Stimulated activated CD8-positive, alpha-beta memory T cell treated with anti-CD3 and anti-CD28 coated beads, Interleukin-4, amount 100 ng/mL, for 24 hours (primary cell): ENCODE data around the gene RGL1.

ENCODE experiments used
- DNase-seq: peaks from one replicate; pipeline ENCODE4 v3.0.0-alpha.2; 2020; ENCODE audit warnings: low read depth

RGL1 gene

DNA sequence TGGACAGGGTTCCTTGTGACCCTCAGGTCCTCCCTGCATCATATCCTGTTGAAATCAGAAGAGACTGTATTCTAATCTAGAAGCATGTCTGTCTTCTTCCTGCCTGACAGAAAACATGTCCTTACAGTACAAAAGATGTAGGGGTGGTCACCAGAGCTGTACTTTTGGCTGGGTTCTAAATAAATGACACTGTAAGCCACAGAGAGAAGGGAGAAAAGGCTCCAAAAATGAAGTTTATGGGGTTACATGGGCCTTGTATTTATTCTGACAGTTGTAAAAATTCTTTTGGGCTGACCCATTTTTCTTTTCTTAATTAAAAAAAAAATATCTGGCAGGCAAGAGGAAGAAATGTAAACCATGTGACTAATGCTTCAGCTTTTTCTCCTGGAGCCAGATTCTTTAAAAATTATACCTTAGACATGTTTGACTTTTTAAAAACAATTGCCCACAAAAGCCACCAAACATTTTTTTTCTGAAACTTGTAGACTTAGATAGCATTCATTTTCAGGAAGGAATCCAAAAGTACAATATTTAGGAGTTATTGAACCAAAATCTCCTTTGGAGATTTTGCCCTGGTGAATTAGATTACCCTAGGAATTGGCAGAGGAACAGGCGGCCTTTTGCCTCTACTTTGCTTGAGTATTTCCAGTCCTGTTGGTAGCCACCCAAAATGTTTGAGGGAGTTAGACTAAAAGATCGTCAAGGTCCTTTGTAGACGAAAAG lies 17.1 kb downstream of the RGL1 start:
- no peak for DNase-seq

DNA sequence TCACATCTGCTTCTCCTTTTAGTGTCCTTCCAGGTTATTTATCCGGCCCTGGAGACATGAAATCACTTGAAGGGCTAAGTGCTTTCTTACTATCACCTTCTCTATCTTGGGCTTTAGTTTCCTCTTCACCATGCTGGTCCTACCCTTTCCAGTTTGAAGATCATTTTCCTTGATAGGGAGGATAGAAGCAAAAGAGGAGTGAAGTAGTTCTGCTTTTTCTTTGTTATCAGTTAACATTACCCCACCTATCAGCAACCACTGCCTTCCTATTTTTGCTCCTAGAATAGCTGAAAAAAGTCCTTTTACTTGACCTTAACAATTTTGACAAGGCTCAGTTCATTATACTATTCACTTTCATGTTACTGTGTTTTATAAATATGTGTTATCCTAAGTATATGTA lies 19.4 kb downstream of the RGL1 start:
- DNase-seq: no peak

DNA sequence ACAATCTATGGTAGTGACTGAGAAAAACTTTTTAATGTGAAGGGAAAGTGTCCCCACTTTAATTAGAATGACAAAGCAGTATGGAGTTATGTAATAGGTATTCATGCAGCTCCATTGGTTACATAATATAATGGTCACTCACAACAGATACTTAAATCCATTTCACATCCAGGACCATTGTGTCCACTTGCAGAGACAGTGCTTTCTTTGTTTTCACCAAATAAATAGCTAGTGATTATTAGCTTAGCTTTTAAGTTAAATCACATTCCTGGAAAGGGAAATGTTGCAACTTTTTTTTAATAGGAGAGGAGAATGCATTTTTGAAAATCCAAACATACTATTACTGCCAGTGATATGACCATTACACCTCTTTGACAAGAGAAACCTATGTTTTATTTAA lies 22.9 kb downstream of the RGL1 start:
- no peak for DNase-seq

DNA sequence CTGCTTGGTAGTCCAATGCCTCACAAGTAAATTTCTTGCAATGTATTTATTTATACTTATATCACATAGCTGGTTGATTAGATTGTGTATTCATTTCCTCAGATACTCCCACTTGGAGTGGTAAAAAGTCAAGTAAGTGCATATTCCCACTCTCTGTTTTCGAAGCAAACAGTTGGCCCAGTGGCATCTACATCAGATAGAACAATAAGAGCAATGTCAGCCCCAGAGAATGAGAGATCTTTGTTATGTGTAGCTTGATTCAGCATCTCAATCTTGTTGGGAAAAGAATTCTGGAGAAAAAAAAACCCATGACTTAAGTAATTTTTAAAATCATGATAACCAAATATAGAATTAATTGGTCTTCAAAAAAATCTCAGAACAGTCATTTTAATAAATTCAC lies 25.5 kb downstream of the RGL1 start:
- no peak for DNase-seq

DNA sequence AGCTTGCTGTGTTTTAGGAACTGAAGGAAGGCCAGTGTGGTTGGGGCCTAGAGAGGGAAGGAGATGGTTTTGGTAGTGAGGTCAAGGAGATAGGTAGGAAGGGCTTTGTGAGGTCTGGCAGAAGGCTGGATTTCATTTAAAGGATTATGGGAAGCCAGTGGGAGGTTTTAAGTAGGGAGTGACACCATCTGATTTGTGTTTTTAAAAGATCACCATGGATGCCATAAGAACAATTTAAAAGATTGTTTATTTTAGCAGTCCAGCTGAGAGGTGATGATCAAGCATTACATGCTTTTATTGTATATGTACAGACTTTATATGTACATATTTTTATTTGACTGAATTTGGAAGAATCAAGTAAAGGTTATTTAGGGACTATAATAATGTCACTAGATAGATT lies 26.4 kb downstream of the RGL1 start:
- no peak for DNase-seq

DNA sequence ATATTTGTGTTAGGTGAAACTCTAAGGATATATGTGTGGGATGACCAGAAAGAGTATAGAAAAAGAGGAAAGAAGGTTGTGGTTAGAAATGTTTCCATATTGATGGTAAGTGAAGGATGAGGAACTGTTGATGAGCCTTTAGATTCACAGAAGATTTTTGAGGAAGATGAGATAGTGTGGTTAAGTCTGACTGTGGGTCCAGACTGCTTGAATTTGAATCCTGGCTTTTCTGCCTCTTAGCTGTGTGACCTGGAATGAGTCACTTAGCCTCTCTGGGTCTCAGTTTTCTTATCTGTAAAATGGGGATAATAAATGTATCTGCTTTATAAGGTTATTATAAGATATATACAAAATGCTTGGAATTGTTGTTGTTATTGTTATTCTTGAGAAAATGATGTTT lies 27.5 kb downstream of the RGL1 start:
- DNase-seq: no peak

GRCh38 chr1:183834568-183834967 lies 29.6 kb downstream of the RGL1 start:
- DNase-seq: no peak

GRCh38 chr1:183836598-183836997 lies 31.7 kb downstream of the RGL1 start:
- no peak for DNase-seq

DNA sequence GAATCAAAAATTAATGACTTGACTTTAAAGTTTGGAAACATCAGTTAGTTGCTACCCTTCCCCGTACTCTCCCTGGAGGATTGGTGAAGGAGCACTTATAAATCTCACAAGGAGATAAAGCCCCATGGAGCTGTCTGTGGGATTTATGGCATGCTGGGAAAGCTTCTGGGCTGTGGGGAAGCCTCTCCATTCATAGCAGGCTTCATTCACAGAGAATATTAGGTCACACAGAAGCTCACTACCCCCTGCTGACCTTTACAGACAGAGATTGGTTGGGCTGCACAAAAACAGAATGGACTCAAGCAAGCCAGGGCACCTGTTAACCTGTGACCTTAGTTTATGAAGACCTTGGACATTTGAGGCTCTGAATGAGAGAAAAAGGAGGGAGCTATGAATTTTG lies 32.1 kb downstream of the RGL1 start:
- DNase-seq: no peak

- DNase-seq: no peak
Measured at GRCh38 chr1:183838221-183838620, 33.3 kb downstream of the RGL1 start.

- DNase-seq: no peak
Measured at GRCh38 chr1:183840140-183840539, 35.2 kb downstream of the RGL1 start.

- no peak for DNase-seq
Measured at GRCh38 chr1:183841550-183841949, 36.6 kb downstream of the RGL1 start.

DNA sequence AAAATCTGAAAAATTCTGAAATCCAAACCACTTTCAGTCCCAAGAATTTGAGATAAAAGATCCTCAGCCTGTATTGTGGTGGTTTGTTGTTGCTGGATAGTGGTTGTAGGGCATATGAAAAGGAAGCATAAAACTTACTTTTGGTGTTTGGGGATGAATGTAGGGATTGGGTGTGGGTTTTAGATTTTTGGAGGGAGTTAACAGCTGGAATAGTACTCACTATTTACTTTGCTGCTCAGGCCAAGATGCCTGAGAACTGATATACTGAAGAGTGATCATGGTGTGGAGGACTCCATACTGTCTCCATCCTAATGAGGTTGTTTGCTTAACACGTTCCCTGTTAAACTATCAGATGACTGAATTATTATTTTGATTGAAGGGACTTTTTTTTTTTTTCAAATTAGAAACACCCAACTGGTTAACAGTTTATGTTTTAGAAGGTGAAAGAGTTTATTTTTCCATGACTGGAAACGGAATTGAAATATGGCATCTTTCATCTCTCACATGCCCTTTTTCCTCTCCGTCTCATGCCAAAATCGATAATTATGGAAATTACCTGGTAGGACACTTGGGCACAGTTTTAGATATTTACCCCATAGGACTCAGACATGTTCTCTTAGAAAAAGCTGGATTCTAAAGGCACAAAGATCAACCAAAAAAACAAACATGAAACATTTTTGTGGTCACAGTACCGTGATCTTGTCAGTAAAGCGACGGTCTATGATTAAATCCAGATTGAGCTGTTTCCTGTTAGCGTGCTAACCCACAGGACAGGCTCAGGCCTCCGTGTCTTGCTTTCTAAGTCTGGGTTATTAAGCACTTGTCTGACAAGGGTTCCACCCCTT lies 37.3 kb downstream of the RGL1 start:
- no peak for DNase-seq

GRCh38 chr1:183842795-183843144 lies 37.9 kb downstream of the RGL1 start:
- DNase-seq: no peak

GRCh38 chr1:183844806-183845205 lies 39.9 kb downstream of the RGL1 start:
- DNase-seq: no peak

- no peak for DNase-seq
Measured at GRCh38 chr1:183845681-183846080, 40.8 kb downstream of the RGL1 start.

GRCh38 chr1:183847641-183848040 lies 42.7 kb downstream of the RGL1 start:
- DNase-seq: no peak

DNA sequence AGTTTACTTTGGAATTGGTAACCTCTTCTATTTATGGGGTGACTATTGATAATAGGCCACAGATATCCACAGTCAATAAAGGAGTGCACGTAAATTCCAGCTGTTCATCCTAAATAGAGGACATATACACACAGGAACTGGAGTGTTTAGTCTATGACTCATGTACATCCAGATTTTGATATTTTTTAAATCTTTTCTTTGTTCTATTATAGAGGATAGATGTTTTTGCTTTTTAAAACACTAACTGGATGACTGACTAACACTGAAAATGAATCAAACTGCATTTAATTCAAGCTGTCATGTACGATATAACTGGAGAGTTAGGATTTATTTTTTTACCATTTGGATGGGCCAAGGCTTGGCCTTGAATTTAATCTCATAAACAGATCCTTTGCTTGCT lies 45.9 kb downstream of the RGL1 start:
- no peak for DNase-seq

DNA sequence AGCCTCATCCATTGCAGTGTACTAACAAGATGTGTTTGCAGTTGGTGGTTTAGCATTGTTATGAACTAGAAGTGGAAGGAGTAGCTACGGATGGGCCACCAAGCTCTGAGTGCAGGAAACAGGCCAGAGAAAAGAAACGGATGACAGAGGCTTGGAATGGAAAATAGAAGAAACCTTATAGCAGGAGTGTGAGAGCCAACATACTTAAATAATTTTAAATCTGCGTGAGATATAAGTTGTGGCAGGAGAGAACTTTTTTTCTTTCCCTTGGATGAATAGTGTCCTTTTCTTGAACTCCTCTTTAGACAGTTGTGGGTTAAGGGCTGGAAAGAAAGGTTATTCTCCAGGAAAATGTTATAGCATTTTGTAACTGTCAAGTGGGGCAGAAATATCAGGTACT lies 54.2 kb downstream of the RGL1 start:
- DNase-seq: no peak

GRCh38 chr1:183859831-183860230 lies 54.9 kb downstream of the RGL1 start:
- no peak for DNase-seq

DNA sequence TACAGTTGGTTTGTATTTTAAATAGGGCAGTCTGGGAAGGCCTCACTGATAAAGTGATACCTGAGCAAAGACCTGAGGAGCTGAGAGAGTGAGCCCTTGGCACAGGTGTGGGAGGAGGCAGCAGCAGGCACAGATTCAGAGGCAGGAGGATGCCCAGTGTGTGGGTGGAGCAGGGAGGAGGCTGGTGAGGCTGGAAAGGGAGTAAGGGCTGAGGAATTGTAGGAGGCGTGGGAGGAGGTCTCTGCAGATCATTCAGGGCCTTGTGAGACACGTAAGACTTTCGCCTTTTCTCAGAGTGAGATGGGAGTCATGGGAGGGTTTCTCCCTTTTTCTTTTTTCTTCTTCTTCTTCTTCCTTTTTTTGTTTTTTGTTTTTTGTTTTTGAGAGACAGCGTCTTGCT lies 58.0 kb downstream of the RGL1 start:
- DNase-seq: no peak

GRCh38 chr1:183863852-183864251 lies 58.9 kb downstream of the RGL1 start:
- no peak for DNase-seq

DNA sequence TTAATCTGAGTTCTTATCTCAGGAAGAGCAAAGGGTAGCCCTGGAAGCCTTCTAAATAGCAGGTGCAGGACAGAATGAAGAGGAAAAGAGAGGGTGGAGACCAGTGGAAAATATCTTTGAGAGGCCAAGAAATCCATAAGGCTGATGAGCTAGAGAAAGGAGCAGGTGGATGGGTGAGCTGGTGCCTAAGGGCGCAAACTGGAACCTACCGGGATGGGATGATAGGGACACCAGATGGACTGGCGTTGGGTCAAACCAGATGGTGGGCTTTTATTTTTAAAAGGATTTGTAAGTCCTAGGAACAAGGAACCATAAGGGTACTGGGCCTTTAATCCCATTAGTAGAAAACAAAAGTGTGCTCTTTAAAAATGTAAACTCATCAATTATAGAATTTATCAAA lies 59.7 kb downstream of the RGL1 start:
- DNase-seq: no peak

GRCh38 chr1:183869230-183869629 lies 64.3 kb downstream of the RGL1 start:
- no peak for DNase-seq
